Panc1 (cell line): ENCODE data around the gene VSTM2A. TPM values are rescaled to one million over a fixed set of nuclear protein-coding genes. Genes with fewer than 3 reads are reported as not detected.
A peak's percentile ranks its signal among the peaks of the same experiment; 100 is the strongest.

Experiments
- ATAC-seq: fragments of 200-7000 bp; cut with Tn5 transposase; 2 replicates; pipeline ENCODE4 v1.9.1; 2020; ENCODE audit warnings: mild to moderate bottlenecking, moderate library complexity
- BruUV-seq: library from RNA; stranded (reverse); fragments of 400-500 nt; replicated peaks from 2 replicates; lab custom pipeline; 2021; lab: Mats Ljungman, UMichigan
- CTCF ChIA-PET: fragments of 300-600 bp; sonication (Branson Sonifier 250); formaldehyde crosslinking; loops from one replicate; lab custom pipeline; 2022; ENCODE audit warnings: antibody characterized with exemption; lab: Charles Lee
- POLR2A ChIA-PET: fragments of 300-600 bp; sonication (Branson Sonifier 250); formaldehyde crosslinking; loops from one replicate; lab custom pipeline; 2022; ENCODE audit warnings: antibody characterized with exemption; lab: Charles Lee
- DNase-seq: peaks from one replicate; pipeline ENCODE4 v3.0.0-alpha.2; 2010; ENCODE audit warnings: low read depth, low spot score
- H3K27ac ChIP-seq: 2 replicates; pipeline ENCODE4 v1.5.1; 2011; ENCODE audit warnings: mild to moderate bottlenecking, low read length, inconsistent platforms
- H3K27me3 ChIP-seq: fragments of 200-500 bp; sonication (Bioruptor generic); 2 replicates; pipeline ENCODE4 v1.6.0; 2014; ENCODE audit warnings: low read length, inconsistent platforms; ENCODE audit not compliant: control insufficient read depth, insufficient read depth
- H3K36me3 ChIP-seq: fragments of 200-500 bp; sonication (Bioruptor generic); 2 replicates; pipeline ENCODE4 v1.5.1; 2014; ENCODE audit warnings: inconsistent platforms, mild to moderate bottlenecking, low read length, moderate library complexity; ENCODE audit not compliant: control insufficient read depth, insufficient read depth
- H3K4me1 ChIP-seq: 2 replicates; pipeline ENCODE4 v1.5.1; 2011; ENCODE audit warnings: inconsistent platforms, mild to moderate bottlenecking, low read length, moderate library complexity; ENCODE audit not compliant: control insufficient read depth, insufficient read depth
- H3K4me3 ChIP-seq, 2 experiments: 2 replicates each; pipeline ENCODE4 v1.5.1; 2011 to 2012; ENCODE audit warnings: low read depth in 2 of 2, low read length in 2 of 2, mild to moderate bottlenecking in 2 of 2, inconsistent platforms in 1 of 2, moderate library complexity in 1 of 2
- H3K9me3 ChIP-seq: fragments of 200-500 bp; sonication (Bioruptor generic); 2 replicates; pipeline ENCODE4 v1.5.1; 2014; ENCODE audit warnings: low read depth, mild to moderate bottlenecking, inconsistent platforms, low read length, moderate library complexity; ENCODE audit not compliant: control insufficient read depth, insufficient read depth
- POLR2AphosphoS5 ChIP-seq: IDR thresholded peaks from 2 replicates; pipeline ENCODE4 v1.6.1; 2012; ENCODE audit warnings: mild to moderate bottlenecking, low read depth, low read length, moderate library complexity
- SIN3A ChIP-seq: IDR thresholded peaks from 2 replicates; pipeline ENCODE4 v1.6.1; 2012; ENCODE audit warnings: low read depth, mild to moderate bottlenecking, low read length, moderate library complexity, borderline replicate concordance; ENCODE audit not compliant: insufficient read depth
- TCF7L2 ChIP-seq: IDR thresholded peaks from 2 replicates; pipeline ENCODE4 v1.6.1; 2011; ENCODE audit warnings: mild to moderate bottlenecking, low read depth, low read length, inconsistent platforms
- in situ Hi-C: cut with HindIII; loops from 2 replicates; pipeline ENCODE4 v1.10.0; 2016; ENCODE audit warnings: low sequenced_read_pairs, low pct_unique_long_range_greater_than_20kb
- intact Hi-C: fragments of 100-400 bp; cut with micrococcal nuclease; formaldehyde crosslinking; loops from one replicate; pipeline ENCODE4 v1.10.0; 2022; ENCODE audit not compliant: unreplicated experiment
- total RNA-seq: library from RNA; stranded (reverse); gene quantifications from one replicate; pipeline ENCODE4 v1.2.1, GENCODE V29; 2021; ENCODE audit not compliant: unreplicated experiment
- TF ChIP-seq, protein P1 (sequence below), 2 experiments: IDR thresholded peaks; 2 replicates each; pipeline ENCODE4 v1.6.1; 2011 to 2012; ENCODE audit warnings: low read depth in 2 of 2, control low read depth in 1 of 2, low read length in 1 of 2, mild to moderate bottlenecking in 1 of 2, moderate library complexity in 1 of 2; ENCODE audit not compliant: insufficient read depth in 1 of 2
- TF ChIP-seq, protein P2 (sequence below): fragments of 450-650 bp; IDR thresholded peaks from 2 replicates; pipeline ENCODE4 v1.5.1; 2017; ENCODE audit warnings: mild to moderate bottlenecking

The VSTM2A gene
- total RNA-seq, 1 experiment from 2014 or later = not detected

DNA sequence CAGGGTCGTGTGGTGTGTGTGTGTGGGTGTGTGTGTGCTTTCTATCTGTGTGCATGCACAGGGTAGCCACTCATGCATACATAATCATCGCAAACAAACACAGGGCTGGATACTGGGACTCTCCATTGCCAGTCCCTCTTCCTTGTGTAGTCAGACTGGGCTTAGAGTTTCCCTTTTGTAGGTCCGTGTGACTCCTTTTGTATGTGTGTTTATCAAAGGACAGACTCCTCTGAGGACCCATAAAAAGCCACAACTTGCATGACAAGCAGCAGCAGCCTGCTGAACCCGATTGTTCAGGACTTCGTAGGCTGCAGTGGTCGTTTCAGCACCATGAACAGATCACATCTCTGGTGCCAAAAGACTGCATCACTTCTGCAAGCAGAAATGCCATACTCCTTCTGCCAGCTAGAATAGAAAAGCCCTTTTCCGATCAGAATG lies 895 bp downstream of the VSTM2A start:
- H3K4me3 ChIP-seq = no peak overlapping the region
- no peak for TF ChIP-seq POLR2AphosphoS5
- TF ChIP-seq, protein P1, sequence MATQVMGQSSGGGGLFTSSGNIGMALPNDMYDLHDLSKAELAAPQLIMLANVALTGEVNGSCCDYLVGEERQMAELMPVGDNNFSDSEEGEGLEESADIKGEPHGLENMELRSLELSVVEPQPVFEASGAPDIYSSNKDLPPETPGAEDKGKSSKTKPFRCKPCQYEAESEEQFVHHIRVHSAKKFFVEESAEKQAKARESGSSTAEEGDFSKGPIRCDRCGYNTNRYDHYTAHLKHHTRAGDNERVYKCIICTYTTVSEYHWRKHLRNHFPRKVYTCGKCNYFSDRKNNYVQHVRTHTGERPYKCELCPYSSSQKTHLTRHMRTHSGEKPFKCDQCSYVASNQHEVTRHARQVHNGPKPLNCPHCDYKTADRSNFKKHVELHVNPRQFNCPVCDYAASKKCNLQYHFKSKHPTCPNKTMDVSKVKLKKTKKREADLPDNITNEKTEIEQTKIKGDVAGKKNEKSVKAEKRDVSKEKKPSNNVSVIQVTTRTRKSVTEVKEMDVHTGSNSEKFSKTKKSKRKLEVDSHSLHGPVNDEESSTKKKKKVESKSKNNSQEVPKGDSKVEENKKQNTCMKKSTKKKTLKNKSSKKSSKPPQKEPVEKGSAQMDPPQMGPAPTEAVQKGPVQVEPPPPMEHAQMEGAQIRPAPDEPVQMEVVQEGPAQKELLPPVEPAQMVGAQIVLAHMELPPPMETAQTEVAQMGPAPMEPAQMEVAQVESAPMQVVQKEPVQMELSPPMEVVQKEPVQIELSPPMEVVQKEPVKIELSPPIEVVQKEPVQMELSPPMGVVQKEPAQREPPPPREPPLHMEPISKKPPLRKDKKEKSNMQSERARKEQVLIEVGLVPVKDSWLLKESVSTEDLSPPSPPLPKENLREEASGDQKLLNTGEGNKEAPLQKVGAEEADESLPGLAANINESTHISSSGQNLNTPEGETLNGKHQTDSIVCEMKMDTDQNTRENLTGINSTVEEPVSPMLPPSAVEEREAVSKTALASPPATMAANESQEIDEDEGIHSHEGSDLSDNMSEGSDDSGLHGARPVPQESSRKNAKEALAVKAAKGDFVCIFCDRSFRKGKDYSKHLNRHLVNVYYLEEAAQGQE (IDR thresholded peaks at IDR 0.05; ENCODE audit: insufficient read depth in 1 of 2, low read depth in 2 of 2, low read length in 1 of 2) = peak; percentile 65 to 81
- TF ChIP-seq, protein P2, sequence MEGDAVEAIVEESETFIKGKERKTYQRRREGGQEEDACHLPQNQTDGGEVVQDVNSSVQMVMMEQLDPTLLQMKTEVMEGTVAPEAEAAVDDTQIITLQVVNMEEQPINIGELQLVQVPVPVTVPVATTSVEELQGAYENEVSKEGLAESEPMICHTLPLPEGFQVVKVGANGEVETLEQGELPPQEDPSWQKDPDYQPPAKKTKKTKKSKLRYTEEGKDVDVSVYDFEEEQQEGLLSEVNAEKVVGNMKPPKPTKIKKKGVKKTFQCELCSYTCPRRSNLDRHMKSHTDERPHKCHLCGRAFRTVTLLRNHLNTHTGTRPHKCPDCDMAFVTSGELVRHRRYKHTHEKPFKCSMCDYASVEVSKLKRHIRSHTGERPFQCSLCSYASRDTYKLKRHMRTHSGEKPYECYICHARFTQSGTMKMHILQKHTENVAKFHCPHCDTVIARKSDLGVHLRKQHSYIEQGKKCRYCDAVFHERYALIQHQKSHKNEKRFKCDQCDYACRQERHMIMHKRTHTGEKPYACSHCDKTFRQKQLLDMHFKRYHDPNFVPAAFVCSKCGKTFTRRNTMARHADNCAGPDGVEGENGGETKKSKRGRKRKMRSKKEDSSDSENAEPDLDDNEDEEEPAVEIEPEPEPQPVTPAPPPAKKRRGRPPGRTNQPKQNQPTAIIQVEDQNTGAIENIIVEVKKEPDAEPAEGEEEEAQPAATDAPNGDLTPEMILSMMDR = no peak
- H3K9me3 ChIP-seq = no peaks in the 10 kb centered on the region
- peaks cover 53% of the 10 kb centered on the region for H3K27me3 ChIP-seq
- CTCF ChIA-PET = no interaction called here
- in situ Hi-C loops (no loop called here), intact Hi-C loops (no loop called here)
- BruUV-seq = no TSS peak
- POLR2A ChIA-PET = no interaction called here
- H3K4me1 ChIP-seq = peaks cover 2% of the 10 kb centered on the region; the same call in 1 of the 2 replicates
- H3K36me3 ChIP-seq = no peaks in the 10 kb centered on the region
- H3K27ac ChIP-seq = no peak overlapping the region
- ATAC-seq (no peak), DNase-seq (no peak)

DNA sequence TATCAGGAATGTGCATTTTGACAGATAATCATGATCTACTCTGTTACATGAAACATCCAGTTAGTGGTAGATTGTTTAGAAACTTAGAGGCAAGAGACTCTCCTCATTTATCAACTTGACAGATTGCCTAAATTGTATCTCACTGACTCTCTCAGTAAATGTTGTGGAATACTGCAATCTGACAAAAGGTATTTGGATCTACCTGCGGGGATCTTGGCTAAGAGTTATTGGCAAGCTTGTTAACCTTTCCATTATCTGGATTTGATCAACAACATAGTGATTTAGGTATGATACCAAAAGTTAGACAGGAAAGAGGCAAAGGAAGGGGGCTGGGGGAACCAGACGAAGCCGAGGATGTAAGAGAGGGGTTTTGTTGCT lies 2.0 kb downstream of the VSTM2A start:
- ChIA-PET POLR2A (no interaction called here), CTCF (no interaction called here)
- H3K27me3 ChIP-seq = peaks cover 53% of the 10 kb centered on the region
- DNase-seq = no peak
- no peak overlapping the region for H3K27ac ChIP-seq
- no peak for ATAC-seq
- H3K9me3 ChIP-seq = no peaks in the 10 kb centered on the region
- intact Hi-C loops = no loop called here
- peaks cover 2% of the 10 kb centered on the region; the same call in 1 of the 2 replicates for H3K4me1 ChIP-seq
- in situ Hi-C loops = no loop called here
- BruUV-seq = no TSS peak
- no peaks in the 10 kb centered on the region for H3K36me3 ChIP-seq
- no peak for TF ChIP-seq POLR2AphosphoS5
- TF ChIP-seq, protein P2 = no peak
- no peak for TF ChIP-seq SIN3A
- no peak for TF ChIP-seq TCF7L2
- TF ChIP-seq, protein P1 (IDR thresholded peaks at IDR 0.05; ENCODE audit: insufficient read depth in 1 of 2, low read depth in 2 of 2, low read length in 1 of 2) = no peak
- H3K4me3 ChIP-seq = no peak overlapping the region
